Measurements from ENCODE around the gene PHYKPL.
"Not testable (repeated sequence)": the region's sequence is repeated elsewhere in the genome, so short reads cannot be mapped to it uniquely, and the experiment has no call there.

PHYKPL gene

DNA sequence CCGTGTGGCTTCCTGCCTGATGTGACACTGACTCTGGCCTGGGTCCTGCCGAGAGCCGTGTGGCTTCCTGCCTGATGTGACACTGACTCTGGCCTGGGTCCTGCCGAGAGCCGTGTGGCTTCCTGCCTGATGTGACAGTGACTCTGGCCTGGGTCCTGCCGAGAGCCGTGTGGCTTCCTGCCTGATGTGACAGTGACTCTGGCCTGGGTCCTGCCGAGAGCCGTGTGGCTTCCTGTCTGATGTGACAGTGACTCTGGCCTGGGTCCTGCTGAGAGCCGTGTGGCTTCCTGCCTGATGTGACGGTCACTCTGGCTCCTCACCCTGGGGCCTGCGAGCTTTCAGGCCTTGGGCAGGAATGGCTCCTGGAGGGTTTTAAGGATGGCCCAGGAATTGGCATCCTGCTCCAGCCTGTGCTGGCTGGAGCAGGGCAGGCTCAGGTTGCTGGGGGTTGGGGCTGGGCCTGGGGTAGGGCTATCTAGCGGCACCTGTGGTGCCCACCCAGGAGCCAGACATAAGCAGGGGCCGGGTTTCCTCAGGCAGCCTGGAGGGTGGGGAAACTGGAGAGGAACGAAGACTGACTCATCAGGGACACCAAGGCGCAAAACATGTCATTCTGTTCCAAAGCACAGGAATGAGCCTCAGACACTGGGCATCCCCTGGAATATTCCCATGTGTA, 7.2 kb upstream of the PHYKPL start:
- DNase-seq (ENCODE audit: low read depth in 2 of 2) = not testable (repeated sequence)

DNA sequence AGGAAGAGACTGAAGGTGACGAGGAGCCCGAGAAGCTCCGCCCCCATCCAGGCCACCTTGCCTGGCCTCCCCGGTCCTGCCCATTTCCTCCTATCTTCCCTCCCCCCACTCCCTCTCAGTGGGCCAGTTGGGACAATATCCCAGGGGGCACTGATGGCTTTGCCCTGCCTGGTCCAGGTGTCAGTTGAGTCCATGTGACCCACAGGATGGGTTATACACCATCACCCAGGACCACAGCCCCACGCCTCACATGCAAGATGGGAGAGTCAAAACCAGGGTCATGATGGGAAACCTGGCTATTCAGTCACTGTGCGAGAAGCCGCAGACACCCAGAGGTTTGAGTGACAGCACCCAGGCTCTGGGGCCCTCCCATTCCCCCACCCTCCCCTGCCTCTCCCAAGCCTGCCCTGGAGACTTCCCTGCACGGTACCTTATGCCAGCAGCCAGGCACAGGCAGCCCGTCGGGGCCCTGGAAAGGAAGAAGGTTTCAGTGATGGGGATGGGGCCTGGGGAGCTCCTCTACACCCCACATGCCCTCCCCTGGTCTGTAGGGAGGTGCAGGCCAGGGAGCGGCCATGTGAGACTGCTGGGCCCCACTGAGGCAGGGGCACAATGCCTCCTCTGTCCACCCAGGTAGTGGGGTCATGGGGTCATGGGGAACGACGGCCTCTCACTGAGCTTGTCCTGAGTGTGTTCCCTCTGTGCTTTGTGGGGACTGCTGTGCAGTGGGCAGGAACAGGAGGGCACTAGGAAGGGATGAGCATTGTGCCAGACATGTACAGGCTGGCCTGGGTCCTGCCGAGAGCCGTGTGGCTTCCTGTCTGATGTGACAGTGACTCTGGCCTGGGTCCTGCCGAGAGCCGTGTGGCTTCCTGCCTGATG, 6.3 kb upstream of the PHYKPL start:
- DNase-seq (ENCODE audit: low read depth in 2 of 2) = no peak

DNA sequence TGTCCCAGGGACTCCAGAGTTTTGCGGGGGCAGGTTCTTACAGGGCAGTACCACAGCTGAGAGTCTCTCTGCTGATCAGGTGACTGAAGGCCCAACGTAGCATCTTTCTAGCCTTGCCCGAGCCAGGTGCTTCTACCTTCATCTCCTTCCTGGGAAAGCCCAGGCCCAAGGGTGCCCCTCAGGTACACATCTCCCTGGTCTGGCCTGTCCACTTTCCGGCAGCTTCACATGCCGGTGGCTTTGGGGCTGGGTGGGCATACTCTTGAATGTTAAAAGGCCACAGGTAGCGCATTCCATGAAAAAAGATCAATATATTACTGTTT, 5.7 kb upstream of the PHYKPL start:
- DNase-seq (ENCODE audit: low read depth in 2 of 2) = no peak

DNA sequence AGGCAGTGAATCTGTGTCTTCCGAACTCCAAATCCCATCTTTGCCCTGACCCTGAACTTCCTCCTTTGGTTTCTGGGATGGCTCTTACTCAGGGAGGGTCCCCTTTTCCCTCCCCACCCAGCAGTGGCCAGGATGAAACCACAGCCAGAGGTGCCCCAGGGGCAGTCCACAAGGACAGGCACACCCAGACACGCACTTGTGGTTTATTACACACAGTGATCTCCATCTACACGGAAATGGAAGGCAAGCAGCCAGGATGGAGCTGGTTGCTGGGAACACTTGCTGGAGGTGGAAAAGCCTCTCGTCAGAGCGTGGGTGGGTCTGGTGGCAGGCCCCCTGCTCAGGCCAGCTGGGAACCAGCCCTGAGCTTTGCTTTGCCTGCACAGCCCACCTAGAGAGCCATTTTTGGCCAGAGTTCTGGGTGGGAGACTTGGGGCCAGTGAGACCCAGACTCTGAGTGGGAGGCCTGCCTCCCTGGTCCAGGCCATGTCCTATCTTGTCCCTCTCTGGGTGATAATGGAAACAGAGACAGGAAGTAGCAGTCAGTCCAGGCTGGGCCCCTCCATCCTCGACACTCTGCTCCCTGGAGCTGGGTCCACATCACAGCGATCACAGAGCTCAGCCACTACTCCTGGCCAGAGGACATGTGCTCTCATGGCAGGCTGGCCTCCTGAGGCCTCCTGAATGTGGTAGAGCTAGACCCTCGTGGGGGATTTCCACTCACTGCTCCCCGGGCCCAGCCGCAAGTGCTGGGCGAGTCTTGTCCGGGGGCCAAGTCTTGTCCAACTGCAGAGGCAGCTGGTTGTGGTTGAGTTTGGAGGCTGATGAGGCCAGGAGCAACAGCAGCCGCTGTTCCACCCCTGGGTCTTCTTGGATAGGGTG, 5.1 kb upstream of the PHYKPL start:
- DNase-seq (ENCODE audit: low read depth in 2 of 2) = no peak

DNA sequence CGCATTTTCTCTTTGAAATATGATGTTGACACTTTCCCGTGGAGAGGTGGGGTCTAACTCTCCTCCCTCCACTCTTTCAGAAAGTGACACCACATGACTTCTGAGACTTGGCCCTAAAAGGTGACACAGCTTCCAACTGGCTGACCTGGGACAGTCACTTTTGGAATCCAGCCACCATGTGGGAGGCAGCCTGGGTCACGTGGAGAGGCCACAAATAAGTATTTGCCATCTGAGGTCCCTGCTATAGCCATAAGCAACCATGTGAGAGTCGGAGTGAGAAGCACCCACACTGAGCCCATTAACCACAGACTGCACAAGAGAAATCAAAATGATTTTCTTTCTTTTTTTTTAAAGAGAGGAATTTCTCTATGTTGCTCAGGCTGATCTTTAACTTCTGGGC, 4.1 kb upstream of the PHYKPL start:
- no peak for DNase-seq (ENCODE audit: low read depth in 2 of 2)

DNA sequence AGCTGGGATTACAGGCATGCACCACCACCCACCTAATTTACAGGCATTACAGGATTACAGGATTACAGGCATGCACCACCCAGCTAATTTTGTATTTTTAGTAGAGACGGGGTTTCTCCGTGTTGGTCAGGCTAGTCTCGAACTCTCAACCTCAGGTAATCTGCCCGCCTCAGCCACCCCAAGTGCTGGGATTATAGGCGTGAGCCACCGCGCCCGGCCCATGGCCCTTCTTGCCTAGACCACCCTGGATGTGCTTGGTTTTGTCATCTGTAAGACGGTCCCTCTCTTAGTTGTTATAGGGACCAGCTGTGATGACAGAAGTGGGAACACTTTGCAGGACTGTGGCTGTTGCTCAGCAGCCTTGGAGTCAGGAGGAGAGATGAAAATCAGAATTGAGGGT, 3.5 kb upstream of the PHYKPL start:
- DNase-seq (ENCODE audit: low read depth in 2 of 2) = no peak

DNA sequence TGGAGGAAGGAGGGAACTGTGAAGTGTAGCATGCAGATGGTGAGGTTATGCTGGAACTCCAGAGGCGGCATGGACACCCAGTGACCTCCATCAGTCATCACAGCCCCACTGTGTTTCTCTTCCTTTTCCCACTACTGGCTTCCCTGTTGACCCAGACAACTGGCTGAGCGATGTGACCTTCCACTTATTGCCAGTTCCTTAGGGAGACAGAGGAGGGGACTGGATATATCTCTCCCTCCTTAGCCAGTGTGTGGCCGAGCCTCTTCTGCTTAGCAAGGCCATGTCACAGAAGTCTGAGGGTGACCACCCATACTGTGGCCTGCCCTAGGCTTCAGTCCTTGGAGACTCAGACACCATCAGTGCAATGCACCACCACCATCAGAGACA, 3.0 kb upstream of the PHYKPL start:
- no peak for DNase-seq (ENCODE audit: low read depth in 2 of 2)

DNA sequence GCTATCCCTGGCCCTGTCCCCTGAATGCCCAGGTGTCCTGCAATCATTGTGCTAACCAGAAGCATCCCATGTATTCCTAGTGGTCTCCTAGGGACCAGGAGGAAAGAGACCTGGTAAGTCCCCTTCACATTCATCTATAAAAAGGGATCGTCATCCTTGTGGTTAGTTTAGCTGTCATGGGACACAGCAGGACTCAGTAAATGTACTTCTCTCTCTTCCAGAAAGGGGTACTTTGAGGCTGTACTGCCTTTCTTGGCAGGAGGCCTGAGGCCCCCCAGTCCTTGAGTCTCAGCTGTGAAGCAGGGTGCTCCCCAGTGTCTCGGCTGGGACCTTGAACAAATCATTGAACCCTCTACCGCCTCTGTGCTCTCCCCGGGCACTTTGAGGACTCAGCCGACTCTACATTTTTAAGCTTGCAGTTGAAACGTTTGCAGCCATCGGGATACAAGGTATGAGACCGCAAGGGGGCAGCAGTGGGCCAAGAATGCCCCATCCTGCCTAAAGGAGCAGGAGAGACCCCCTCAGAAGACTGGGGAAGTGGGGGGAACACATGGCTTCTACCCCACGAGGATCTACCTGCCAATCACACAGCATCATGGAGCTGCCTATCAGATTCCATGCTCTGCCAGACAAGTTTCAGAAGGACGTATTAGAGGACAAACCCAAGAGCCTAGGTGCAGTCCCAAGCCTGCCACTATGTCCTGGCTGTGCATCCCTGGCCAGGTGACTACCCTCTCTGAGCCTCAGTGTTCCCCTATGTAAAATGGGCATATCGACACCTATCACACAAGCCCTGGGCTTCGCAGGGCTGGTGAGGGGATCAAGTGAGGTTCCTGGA, 2.4 kb upstream of the PHYKPL start:
- peak; percentile 48 to 71 for DNase-seq (ENCODE audit: low read depth in 2 of 2)

DNA sequence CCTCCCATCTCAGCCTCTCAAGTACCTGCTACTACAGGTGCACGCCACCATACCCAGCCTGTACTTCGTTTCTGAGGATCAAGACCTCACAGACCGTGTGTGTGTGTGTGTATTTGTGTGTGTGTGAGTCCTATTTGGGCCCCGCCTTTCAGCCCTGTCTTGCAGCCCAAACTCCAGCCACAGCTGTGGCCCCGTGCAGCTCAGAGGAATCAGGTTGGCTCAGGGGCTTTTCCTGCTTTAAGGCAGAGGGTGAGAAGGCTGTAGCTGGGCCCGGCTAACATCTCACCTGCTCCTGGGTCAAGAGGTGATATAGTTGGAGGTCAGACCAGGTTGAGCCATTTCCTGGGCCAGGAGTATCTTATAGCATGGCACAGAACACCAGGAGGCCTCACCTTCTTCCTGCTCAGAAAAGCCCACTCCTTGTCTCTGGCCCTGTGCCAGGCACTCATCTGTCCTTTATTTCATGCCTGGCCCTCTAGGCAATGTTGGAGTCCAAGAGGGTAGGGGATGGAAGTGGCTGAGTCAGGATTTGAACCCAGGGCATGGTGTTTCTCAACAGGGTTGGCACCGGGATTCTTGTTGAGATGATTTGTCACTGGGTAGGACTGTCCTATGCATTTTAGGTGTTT, 1.6 kb upstream of the PHYKPL start:
- DNase-seq (ENCODE audit: low read depth in 2 of 2) = no peak

DNA sequence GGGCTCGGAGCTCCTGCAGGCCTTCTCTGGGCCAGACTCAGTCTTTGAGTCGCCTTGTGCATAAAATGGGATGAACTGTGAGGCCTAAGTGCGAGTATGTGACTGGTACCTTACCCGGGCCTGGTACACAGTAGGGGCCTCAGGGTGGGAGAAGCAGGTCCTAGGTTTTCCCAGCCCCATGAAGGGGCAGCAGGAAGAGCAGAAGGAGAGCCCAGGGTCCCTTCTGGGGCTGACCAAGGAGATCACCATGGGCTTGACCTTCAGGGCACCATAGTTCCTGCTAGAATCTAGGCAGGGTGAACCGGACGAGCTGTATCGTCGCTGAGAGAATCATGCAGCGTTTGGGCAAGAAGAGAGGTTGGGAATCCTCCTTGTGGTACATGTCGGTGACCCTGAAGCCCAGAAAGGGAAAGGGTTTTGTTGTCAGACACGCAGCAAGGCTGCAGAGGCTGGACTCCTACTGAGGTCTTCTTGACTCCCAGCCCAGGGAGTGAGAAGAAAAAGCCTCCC, 373 bp upstream of the PHYKPL start:
- no peak for DNase-seq (ENCODE audit: low read depth in 2 of 2)

DNA sequence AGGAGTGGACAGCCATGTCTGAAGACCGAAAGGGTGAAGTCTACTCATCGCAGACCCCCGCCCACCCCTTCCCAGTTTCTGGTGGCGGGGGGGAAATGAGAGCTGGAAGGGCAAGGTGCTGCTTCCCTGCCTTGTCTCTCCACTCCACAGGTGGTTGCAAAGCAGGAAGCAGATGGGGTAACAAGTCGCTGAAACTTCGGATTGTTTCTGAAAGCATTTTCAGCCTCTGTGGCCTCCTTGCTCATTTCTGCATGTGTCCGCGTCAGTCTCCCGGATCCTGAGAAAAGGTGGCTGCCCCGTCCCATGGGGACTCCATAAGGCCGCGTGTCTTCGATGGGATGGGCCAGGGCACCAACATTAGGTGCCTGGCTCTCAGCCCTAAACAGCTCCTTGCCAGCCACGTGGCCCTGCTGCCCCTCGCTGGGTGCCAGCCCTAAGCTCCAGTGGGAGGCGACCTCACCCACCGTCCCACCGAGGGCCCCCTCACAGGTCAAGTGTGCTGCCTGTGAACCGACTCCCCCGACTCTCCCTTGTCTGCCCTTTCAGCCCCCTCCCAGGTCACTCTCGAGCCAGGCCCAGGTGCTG, 971 bp downstream of the PHYKPL start:
- no peak for DNase-seq (ENCODE audit: low read depth in 2 of 2)

DNA sequence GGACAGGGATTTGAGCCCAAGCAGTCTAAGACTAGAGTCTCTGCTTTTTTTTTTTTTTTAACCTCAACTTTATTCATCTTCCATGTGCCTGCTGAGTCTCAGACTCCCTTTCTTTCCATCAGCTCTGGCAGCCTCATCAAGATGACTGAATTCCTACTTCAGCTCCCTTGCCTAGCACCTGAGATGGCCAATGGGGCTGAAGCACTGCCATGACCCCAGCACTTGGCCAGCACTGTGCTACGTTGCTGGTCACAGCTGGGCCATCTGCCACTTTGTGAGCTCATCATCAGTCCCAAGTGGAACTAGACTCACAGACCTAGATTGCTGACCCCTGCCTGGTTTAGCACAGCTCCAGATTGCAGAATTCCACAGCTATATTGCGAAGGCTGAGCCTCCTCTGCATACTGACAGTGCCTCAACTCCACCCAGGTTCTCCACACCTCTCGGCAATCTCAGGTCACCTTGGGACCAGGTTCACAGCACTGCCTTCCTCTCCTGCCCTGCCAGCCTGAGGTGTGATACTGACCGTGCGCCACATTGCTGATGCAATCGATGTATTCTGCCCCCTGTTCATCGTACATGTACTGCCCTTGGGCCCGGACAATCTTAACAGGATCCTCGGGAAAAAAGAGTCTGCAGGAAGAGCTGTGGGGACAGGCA, 1.6 kb downstream of the PHYKPL start:
- DNase-seq (ENCODE audit: low read depth in 2 of 2) = no peak

DNA sequence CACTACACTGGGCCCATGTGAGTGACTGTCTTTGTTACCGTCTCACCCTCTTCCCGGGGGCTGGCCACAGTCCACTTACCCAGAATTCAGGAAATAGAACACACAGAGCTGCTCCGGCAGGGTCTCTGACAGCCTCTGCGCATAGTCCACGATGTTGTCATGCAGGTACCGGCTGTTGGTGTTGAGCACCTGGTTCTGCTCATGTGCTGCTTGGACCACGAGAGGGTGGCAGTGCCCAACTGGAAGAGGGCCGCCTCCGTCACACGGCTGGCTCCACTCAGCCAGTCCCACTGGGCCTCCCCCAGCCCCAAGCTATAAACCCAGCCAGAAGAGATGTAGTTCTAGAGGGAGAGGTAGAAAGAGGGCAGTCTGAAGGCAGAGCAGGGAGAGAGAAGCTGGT, 2.7 kb downstream of the PHYKPL start:
- no peak for DNase-seq (ENCODE audit: low read depth in 2 of 2)

DNA sequence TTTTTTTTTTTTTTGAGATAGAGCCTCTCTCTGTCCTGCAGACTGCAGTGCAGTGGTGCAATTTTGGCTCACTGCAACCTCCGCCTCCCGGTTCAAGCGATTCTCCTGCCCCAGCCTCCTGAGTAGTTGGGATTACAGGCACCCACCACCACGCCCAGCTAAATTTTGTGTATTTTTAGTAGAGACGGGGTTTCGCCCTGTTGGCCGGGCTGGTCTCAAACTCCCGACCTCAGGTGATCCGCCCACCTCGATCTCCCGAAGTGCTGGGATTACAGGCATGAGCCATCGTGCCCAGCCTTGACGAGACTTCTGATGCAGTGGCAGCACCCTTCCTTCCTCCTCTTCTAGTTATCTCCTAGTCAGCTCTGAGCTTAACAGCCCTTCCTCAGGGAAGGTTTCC, 3.5 kb downstream of the PHYKPL start:
- DNase-seq (ENCODE audit: low read depth in 2 of 2) = not testable (repeated sequence)

DNA sequence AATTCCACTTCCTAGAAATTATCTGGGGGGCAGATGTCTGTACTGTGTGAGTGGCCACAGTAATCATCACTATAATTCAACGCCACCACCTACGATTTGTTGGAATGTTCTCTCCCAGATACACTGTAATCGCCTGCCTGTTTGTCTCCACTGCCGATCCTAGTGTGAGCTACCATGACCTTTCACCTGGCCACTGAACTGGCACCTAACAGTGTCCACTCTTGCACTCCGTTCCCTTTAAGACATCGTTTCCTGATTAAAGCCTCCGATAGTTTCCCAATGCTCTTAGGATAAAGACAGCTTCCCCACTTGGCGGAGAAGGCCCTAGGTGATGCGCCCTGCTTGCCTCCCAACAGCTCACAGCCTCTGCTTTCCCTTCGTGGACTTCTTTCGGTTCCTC, 4.0 kb downstream of the PHYKPL start:
- no peak for DNase-seq (ENCODE audit: low read depth in 2 of 2)

DNA sequence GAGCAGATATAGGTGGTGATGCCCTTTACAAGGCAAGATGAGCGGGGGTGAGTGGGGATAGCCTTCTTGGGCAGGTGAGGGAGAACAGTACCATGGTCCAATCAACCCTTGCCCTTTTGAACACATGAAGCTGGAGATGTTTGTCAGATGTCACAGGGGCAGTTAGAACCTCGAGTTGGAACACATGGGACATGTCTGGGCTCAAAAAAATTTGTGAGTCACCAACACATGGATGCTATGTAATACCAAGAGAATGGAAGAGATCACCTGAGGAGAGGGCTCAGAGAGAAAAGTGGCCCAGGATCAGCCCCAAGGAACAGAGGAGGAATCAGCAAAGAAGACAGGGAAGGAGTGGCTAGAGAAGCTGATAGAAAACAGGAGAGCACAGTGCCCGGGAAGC, 4.7 kb downstream of the PHYKPL start:
- DNase-seq (ENCODE audit: low read depth in 2 of 2) = no peak

DNA sequence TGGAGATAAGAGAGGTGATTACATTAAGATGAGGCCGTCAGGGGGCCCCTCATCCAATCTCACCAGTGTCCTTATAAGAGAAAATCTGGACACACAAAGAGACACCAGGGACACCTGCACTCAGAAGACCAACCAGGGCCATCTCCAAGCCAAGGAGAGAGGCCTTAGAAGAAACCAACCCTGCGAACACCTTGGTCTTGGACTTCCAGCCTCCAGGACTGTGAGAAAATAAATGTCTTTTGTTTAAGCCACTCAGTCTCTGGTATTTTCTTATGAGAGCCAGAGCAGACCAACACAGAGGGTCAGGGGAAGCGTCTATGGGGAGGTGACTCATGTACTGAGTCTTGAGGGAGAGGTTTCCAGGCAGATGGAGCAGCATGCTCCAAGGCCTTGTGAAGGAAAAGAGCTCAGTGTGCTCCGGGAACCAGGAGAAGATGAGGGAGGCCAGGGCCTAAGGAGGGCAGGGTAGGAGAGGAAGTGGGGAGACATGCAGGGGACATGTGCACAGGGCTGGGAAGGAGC, 5.4 kb downstream of the PHYKPL start:
- DNase-seq (ENCODE audit: low read depth in 2 of 2) = no peak

DNA sequence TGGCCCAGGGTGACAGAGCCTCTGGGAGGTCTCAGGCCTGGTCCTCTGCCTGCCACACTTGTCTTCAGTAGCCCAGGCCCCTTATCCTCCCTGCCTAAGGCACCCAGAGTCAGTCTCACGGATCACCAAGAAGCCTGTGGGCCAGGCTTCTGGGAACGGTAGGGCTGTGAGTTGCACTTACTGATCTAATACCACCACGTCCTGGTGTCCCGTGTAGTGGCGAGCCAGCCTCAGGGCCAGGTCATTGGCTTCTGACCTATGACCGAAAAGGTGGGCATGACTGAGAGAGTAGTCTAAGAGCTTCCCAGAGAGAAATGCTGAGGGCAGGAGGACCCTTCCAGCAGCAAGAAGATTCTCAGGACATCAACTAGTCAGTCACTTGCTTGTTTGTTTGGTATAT, 7.4 kb downstream of the PHYKPL start:
- no peak for DNase-seq (ENCODE audit: low read depth in 2 of 2)

DNA sequence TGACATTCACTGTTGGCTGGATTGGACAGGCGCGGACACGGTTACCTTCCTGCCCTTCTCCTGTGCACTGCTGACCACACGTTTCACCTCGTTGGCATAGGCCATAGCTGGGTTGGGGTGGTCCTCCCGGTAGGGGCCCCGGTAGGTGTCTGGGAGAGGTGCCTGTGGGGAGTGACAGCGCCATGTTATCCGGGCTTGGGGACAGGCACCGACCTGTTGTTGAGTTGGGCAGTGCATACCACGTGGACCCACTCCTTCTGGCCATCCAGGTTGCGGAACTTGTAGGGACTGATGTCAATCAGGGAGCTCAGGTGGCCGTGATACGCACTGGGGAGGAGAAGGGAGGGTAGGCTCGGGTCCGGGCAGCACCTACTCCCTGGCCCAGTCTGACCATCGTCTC, 8.2 kb downstream of the PHYKPL start:
- DNase-seq (ENCODE audit: low read depth in 2 of 2) = no peak

DNA sequence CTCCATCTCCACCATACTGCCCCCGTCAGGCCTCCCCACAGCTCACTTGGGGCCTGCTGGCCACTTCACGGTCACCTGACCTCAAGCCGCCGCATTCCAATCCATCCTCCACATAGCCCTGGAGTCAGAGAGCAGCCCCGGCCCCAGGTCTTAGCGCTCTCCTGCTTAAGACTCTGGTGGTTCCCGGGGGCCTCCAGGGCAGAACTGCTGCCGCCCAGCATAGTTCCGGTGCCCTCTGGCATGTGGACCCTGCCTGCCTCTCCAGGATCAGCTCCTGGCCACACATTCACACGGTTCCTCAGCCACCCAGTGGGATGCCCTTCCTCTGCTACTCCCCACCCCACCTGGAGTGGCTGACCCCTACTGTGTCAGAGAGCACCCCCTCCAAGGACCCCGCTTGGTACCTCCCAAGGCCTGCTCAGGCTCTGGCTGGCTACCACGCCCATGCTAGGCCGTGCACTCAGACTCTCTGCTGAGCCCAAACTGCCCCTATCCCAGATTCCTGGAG, 8.7 kb downstream of the PHYKPL start:
- DNase-seq (ENCODE audit: low read depth in 2 of 2) = no peak
